ENCODE data around the gene SNTG2. TPM values are rescaled to one million over a fixed set of nuclear protein-coding genes. Genes with fewer than 3 reads are reported as not detected.

The SNTG2 gene
- total RNA-seq, 1 donor from 2014 or later, result 2.2 TPM

- ATAC-seq (ENCODE audit: low read depth), result no peak
- Mint-ChIP-seq H3K4me3 (no peak overlapping the region), H3K36me3 (ENCODE audit: low read depth) (no peaks in the 10 kb centered on the region), H3K9me3 (no peaks in the 10 kb centered on the region), H3K27me3 (no peaks in the 10 kb centered on the region), H3K27ac (no peak overlapping the region), H3K4me1 (no peaks in the 10 kb centered on the region)
- no peak for DNase-seq
- ChIA-PET POLR2A (no interaction called here), CTCF (no interaction called here)
- intact Hi-C loops (cut with micrococcal nuclease), result no loop called here
- TF ChIP-seq CTCF (IDR thresholded peaks at IDR 0.05), result no peak
These were observed 333.2 kb downstream of the SNTG2 start for GRCh38 chr2:1283871-1284270.

- no peaks in the 10 kb centered on the region for H3K27me3 Mint-ChIP-seq
- TF ChIP-seq CTCF (IDR thresholded peaks at IDR 0.05), result no peak
- no peak for ATAC-seq (ENCODE audit: low read depth)
These were observed 336.3 kb downstream of the SNTG2 start for GRCh38 chr2:1286929-1287328.

GRCh38 chr2:1287427-1287826, 336.8 kb downstream of the SNTG2 start:
- H3K36me3 Mint-ChIP-seq (ENCODE audit: low read depth), result no peaks in the 10 kb centered on the region
- no peaks in the 10 kb centered on the region for H3K27me3 Mint-ChIP-seq
- ATAC-seq (ENCODE audit: low read depth), result no peak
- H3K4me3 Mint-ChIP-seq, result no peak overlapping the region
- no peak for DNase-seq
- intact Hi-C loops (cut with micrococcal nuclease), result no loop called here
- H3K9me3 Mint-ChIP-seq, result peaks cover 3% of the 10 kb centered on the region
- CTCF ChIA-PET, result no interaction called here
- no peak for TF ChIP-seq CTCF (IDR thresholded peaks at IDR 0.05)
- H3K27ac Mint-ChIP-seq, result no peak overlapping the region
- H3K4me1 Mint-ChIP-seq, result no peaks in the 10 kb centered on the region
- POLR2A ChIA-PET, result no interaction called here

More at GRCh38 chr2:1286929-1287328, 336.3 kb downstream of the SNTG2 start:
- H3K36me3 Mint-ChIP-seq (ENCODE audit: low read depth), result no peaks in the 10 kb centered on the region
- no peak overlapping the region for H3K27ac Mint-ChIP-seq
- POLR2A ChIA-PET, result no interaction called here
- intact Hi-C loops (cut with micrococcal nuclease), result no loop called here
- H3K4me1 Mint-ChIP-seq, result no peaks in the 10 kb centered on the region
- CTCF ChIA-PET, result no interaction called here
- no peaks in the 10 kb centered on the region for H3K9me3 Mint-ChIP-seq
- no peak overlapping the region for H3K4me3 Mint-ChIP-seq
- no peak for DNase-seq

GRCh38 chr2:1294900-1295299, 344.3 kb downstream of the SNTG2 start:
- TF ChIP-seq CTCF (IDR thresholded peaks at IDR 0.05), result no peak
- no peak overlapping the region for H3K27ac Mint-ChIP-seq
- no peak overlapping the region for H3K4me3 Mint-ChIP-seq
- peaks cover 6% of the 10 kb centered on the region for H3K9me3 Mint-ChIP-seq
- intact Hi-C loops (cut with micrococcal nuclease), result no loop called here
- no peaks in the 10 kb centered on the region for H3K4me1 Mint-ChIP-seq
- CTCF ChIA-PET, result no interaction called here
- DNase-seq (no peak), ATAC-seq (ENCODE audit: low read depth) (no peak)
- POLR2A ChIA-PET, result no interaction called here
- no peaks in the 10 kb centered on the region for H3K27me3 Mint-ChIP-seq
- H3K36me3 Mint-ChIP-seq (ENCODE audit: low read depth), result no peaks in the 10 kb centered on the region

- no peaks in the 10 kb centered on the region for H3K27me3 Mint-ChIP-seq
- H3K4me1 Mint-ChIP-seq, result no peaks in the 10 kb centered on the region
- ChIA-PET POLR2A (no interaction called here), CTCF (no interaction called here)
- H3K4me3 Mint-ChIP-seq, result no peak overlapping the region
- intact Hi-C loops (cut with micrococcal nuclease), result no loop called here
- no peaks in the 10 kb centered on the region for H3K36me3 Mint-ChIP-seq (ENCODE audit: low read depth)
- H3K9me3 Mint-ChIP-seq, result peaks cover 6% of the 10 kb centered on the region
- no peak overlapping the region for H3K27ac Mint-ChIP-seq
- ATAC-seq (ENCODE audit: low read depth) (no peak), DNase-seq (no peak)
- TF ChIP-seq CTCF (IDR thresholded peaks at IDR 0.05), result no peak
These were observed 345.1 kb downstream of the SNTG2 start for GRCh38 chr2:1295740-1296139.
